HG03097 (cell line): ENCODE measurements around the gene RASAL1.

Experiments
- ATAC-seq: cut with Tn5 transposase; IDR thresholded peaks from one replicate; pipeline ENCODE4 v1.9.1; 2021; ENCODE audit not compliant: unreplicated experiment, low FRiP score

Gene RASAL1

DNA sequence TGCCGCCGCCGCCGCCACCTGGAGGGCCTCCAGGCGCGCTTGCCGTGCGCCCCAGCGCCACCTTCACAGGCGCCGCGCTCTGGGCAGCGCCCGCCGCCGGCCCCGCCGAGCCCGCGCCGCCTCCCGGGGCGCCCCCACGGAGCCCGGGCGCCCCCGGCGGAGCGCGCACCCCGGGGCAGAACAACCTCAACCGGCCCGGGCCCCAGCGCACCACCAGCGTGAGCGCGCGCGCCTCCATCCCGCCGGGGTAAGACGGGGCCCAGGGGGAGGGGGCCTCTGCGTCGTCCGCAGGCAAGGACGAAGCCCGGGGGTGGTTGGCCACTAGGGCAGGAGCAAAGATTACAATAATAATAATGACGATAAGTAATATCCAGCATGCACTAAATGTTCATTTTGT lies 57.7 kb downstream of the RASAL1 start:
- ATAC-seq = no peak

DNA sequence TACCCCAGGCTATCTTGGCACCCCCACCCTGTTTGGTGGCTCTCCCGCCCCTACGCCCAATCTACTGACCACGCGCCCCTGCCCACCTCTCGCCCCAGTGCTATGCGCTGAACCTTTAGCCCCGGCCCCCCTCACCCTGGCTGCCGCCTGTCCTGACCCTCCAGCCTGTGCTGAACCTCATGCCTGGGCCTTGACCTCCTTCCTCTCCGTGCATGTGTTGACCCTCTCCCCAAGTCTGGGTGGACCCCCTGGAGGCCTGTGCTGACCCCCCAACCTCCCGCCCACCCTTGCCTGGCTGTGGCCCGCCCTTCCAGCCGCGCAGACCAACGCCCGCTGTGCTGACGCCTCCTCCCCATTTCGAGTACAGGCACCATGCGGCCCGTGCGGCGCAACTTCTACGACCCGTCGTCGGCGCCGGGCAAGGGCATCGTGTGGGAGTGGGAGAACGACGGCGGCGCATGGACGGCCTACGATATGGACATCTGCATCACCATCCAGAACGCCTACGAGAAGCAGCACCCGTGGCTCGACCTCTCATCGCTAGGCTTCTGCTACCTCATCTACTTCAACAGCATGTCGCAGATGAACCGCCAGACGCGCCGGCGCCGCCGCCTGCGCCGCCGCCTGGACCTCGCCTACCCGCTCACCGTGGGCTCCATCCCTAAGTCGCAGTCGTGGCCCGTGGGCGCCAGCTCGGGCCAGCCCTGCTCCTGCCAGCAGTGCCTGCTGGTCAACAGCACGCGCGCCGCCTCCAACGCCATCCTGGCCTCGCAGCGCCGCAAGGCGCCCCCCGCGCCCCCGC lies 58.3 kb downstream of the RASAL1 start:
- no peak for ATAC-seq

GRCh38 chr12:113075137-113075683 lies 60.4 kb downstream of the RASAL1 start:
- peak; percentile 78 for ATAC-seq

- ATAC-seq = no peak
Measured at GRCh38 chr12:113073586-113073985, 62.0 kb downstream of the RASAL1 start.

DNA sequence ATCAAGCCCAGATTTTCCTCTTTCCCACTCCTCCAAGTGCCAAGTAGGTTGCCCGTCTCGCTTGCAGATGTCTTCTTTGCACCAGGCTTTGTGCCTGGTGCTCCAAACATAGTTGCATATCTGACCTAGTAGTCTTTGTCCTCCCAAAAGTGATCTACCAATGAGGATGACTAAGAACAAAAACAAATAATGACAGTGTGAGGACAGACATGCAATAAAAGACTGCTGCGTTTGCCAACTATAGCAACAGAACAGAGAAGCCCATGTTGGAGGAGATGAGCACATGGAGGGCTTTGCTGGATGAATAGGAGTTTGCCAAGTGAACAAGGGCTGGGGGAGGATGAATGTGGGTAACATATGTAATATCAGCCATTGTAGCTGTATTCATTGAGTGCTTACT lies 63.4 kb downstream of the RASAL1 start:
- no peak for ATAC-seq

GRCh38 chr12:113071135-113072112 lies 64.1 kb downstream of the RASAL1 start:
- no peak for ATAC-seq

GRCh38 chr12:113070117-113070906 lies 65.2 kb downstream of the RASAL1 start:
- ATAC-seq = no peak

DNA sequence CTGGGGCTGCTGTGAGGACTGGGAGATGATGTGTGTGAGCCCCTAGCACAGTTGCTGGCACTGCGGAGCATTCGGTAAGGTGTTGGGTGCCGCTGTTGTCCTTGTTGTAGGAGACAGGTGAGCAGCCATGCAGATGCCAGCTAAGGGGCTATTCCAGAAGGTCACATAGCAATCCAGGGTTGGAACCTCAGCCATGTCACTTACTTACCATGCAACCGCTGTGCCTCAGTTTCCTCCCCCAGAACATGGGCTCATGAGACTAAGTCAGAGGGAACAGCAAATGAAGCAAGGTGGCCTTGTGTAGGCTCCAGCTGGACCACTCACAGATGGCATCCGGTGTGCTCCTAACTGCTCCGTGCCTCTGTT lies 65.8 kb downstream of the RASAL1 start:
- no peak for ATAC-seq

DNA sequence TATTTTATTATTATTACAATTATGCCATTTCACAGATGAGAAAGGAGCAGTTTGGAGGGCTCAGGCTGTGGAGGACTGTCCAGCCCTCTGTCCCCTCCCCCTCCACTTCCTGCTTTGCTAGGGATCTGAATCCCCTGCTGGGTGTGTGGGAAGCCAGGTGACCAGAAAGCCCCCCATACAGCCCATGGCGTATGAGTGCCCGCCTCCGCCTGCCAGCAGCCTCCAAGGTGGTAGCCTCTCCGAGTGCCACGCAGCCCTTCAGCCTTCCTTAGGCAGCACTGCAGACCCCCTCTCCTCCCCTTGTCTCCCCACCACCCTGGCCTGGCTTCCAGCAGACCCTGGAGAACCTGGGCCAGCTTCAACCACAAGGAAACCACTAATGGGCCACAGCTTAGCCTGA lies 66.4 kb downstream of the RASAL1 start:
- ATAC-seq = no peak

GRCh38 chr12:113067987-113068935 lies 67.3 kb downstream of the RASAL1 start:
- no peak for ATAC-seq

DNA sequence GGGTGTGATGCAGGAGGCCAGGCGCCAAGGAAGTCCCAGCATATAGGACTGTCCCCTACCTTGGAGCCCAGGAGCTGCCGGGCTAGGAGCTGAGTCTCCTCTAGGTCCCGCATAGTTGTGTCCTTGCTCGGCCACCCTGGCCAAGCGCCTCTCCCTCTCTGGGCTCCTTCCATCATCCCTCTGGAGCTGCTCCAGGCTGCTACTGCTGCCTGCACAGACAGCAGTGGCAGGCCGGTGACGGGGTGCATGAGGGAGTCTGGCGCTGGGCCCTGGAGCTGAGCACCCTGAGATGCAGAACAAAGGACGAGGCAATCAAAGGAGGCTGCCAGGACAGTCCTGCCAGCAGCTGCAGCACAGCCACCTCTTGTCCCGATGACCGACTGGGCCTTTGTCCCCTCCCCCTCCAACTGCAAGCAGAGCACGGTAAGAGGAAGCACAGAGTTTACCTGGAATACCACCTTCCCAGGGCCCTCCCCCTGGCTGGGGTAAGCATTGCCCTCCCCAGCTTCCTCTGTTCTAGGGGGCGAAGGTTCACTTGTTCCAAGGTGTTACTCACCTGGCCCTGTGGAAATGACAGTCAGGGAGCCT lies 68.7 kb downstream of the RASAL1 start:
- no peak for ATAC-seq

GRCh38 chr12:113065126-113066007 lies 70.2 kb downstream of the RASAL1 start:
- no peak for ATAC-seq

DNA sequence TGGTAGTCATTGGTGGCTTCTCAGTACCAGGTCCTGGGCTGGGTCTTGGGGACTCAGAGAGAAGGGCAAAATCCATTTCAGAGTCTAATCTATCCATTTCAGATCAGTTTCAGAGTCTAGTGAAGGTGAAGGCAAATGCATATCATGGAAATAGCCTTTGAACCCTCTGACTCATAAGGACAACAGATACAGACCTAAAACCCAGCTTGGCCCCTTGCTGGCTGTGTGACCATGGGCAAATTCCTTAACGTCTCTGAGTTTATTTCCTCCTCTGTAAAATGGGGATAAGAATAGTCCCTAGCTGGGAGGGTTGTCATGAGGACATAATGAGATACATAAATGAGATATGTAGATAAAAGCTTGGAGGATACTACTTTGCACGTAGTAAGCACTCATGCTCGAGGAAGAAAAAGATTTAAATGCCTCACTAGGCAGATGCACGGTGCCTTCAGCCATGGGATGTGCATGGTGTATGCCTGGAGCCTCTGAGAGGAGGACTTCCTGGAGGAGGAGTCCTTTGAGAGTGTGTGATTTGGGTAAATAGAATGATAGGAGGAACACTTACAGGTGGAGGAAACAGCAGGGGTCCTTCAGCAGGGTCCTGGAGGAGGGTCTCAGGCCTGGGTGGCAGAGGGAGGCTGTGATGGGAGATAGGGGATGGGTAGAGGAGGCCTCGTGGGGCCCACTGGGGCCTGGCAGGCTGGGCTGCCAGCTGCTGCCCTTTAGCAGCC lies 71.0 kb downstream of the RASAL1 start:
- ATAC-seq = no peak

DNA sequence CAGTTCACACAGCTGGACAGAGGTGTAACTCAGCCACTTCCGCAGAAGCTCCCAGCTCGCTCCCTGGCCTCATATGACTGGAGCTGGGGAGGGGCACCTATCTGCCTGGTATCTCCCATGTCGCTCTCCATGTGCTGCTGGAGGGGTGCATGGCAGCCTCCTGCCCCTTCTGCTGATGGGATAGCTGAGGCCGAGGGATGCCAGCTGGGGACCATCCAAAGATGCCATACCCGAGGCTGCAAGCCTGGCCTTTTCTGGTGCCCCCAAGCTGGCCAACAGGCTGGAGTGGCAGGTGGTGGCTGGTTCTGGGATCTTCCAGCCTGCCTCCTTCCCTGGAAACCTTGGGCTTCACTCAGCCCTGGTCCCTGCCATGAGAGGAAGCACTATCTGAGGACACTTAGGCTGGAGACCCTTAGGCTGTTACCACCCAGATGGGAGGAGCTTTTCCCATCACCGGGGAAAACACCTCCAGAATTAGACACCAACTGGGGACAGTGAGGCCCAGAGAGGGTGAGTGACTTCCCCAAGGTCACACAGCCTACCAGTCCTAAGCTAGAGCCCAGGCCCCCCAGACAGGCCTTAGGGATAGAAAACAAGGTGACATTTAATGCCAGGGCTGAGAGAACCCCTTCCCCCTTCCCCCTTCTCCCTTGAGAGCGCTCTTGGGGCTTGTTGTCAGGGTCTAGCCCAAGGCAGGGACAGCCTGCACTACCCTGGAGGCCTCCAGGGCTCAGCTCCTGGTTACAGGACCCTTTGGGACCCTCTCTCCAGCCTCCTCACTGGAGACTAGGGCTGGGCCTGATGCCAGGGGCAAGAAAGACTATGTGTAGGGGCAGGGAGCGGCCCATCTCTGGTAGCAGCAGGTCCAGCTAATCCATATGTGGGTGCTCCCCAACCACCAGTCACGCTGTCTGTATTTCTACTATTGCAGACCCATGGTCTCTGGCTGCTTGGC lies 71.9 kb downstream of the RASAL1 start:
- no peak for ATAC-seq

- no peak for ATAC-seq
Measured at GRCh38 chr12:113062502-113063395, 72.8 kb downstream of the RASAL1 start.
